GM12875 (cell line): Measurements from ENCODE around the gene CAPN12.

Experiments
- H3K4me3 ChIP-seq: one replicate; pipeline ENCODE4 v1.5.1; 2011; ENCODE audit warnings: low read depth, low read length, control low read depth
- CTCF ChIP-seq: IDR thresholded peaks from 2 replicates; pipeline ENCODE4 v1.5.1; 2011; ENCODE audit warnings: low read depth, mild to moderate bottlenecking, control low read depth, inconsistent platforms, low read length, moderate library complexity, borderline replicate concordance; ENCODE audit not compliant: insufficient read depth

CAPN12 gene

GRCh38 chr19:38729653-38730469 is 14.4 kb downstream of the CAPN12 start:
- no peak overlapping the region for H3K4me3 ChIP-seq
- peak; percentile 95 for TF ChIP-seq CTCF

- H3K4me3 ChIP-seq, result no peak overlapping the region
Observed at GRCh38 chr19:38728752-38729541, 15.3 kb downstream of the CAPN12 start.

GRCh38 chr19:38727868-38728660 is 16.2 kb downstream of the CAPN12 start:
- TF ChIP-seq CTCF, result no peak
- H3K4me3 ChIP-seq, result no peak overlapping the region

More at GRCh38 chr19:38728752-38729541, 15.3 kb downstream of the CAPN12 start:
- TF ChIP-seq CTCF, result no peak

GRCh38 chr19:38727306-38727867 is 16.9 kb downstream of the CAPN12 start:
- no peak overlapping the region for H3K4me3 ChIP-seq
- TF ChIP-seq CTCF, result no peak

GRCh38 chr19:38726761-38727301 is 17.4 kb downstream of the CAPN12 start:
- no peak for TF ChIP-seq CTCF
- H3K4me3 ChIP-seq, result no peak overlapping the region

- TF ChIP-seq CTCF, result no peak
- H3K4me3 ChIP-seq, result no peak overlapping the region
Observed at GRCh38 chr19:38726284-38726673, 18.0 kb downstream of the CAPN12 start.
